A172 (cell line): ENCODE data around the gene OIP5. TPM values are rescaled to one million over a fixed set of nuclear protein-coding genes. Genes with fewer than 3 reads are reported as not detected.
A peak's percentile ranks its signal among the peaks of the same experiment; 100 is the strongest.
"Not testable (repeated sequence)": the region's sequence is repeated elsewhere in the genome, so short reads cannot be mapped to it uniquely, and the experiment has no call there.

Experiments used
- DNase-seq: peaks from one replicate; pipeline ENCODE4 v3.0.0-alpha.2; 2015; ENCODE audit warnings: low spot score
- total RNA-seq: library from RNA; depleted of rRNA; stranded (reverse); fragments of >200 nt; shearing (Covaris generic); gene quantifications from 2 replicates; pipeline ENCODE4 v1.2.3, GENCODE V29; 2014; rRNA removed

The OIP5 gene
- 38.0 and 41.6 TPM in 2 replicates for total RNA-seq

- DNase-seq = peak; percentile 99
Observed at GRCh38 chr15:41332194-41333025, at the start of gene OIP5, which contains the start of gene NUSAP1. OIP5 (minus strand) TSS chr15:41332591; CDS start chr15:41332561, 30 bp downstream. NUSAP1 (plus strand) TSS chr15:41332881; CDS start chr15:41332958, 77 bp downstream.

GRCh38 chr15:41377978-41378377, 45.6 kb upstream of the OIP5 start:
- DNase-seq = peak; percentile 6

GRCh38 chr15:41367418-41367817, 35.0 kb upstream of the OIP5 start:
- DNase-seq = no peak

GRCh38 chr15:41354371-41354770, 22.0 kb upstream of the OIP5 start:
- no peak for DNase-seq

- DNase-seq = no peak
Observed at GRCh38 chr15:41350057-41350717, 17.8 kb upstream of the OIP5 start.

GRCh38 chr15:41347236-41347635, 14.8 kb upstream of the OIP5 start:
- no peak for DNase-seq

GRCh38 chr15:41341519-41341918, 9.1 kb upstream of the OIP5 start:
- no peak for DNase-seq

GRCh38 chr15:41340189-41340695, 7.9 kb upstream of the OIP5 start:
- no peak for DNase-seq

GRCh38 chr15:41337631-41338522, 5.5 kb upstream of the OIP5 start:
- DNase-seq = no peak

- no peak for DNase-seq
Observed at GRCh38 chr15:41337047-41337446, 4.7 kb upstream of the OIP5 start.

- DNase-seq = no peak
Observed at GRCh38 chr15:41336549-41336948, 4.2 kb upstream of the OIP5 start.

- DNase-seq = no peak
Observed at GRCh38 chr15:41334293-41335120, 2.1 kb upstream of the OIP5 start.

GRCh38 chr15:41333026-41333562, 703 bp upstream of the OIP5 start:
- DNase-seq = no peak

GRCh38 chr15:41331833-41332193, 578 bp downstream of the OIP5 start:
- peak; percentile 63 for DNase-seq

- no peak for DNase-seq
Observed at GRCh38 chr15:41331281-41331680, 1.1 kb downstream of the OIP5 start.

- no peak for DNase-seq
Observed at GRCh38 chr15:41323611-41324010, 8.8 kb downstream of the OIP5 start.

GRCh38 chr15:41320805-41321330, 11.5 kb downstream of the OIP5 start:
- DNase-seq = not testable (repeated sequence)

GRCh38 chr15:41309226-41309905, 23.0 kb downstream of the OIP5 start:
- DNase-seq = no peak

- no peak for DNase-seq
Observed at GRCh38 chr15:41307679-41308078, 24.7 kb downstream of the OIP5 start.
